Stomach (tissue), 4 donors: ENCODE measurements around the gene FARP2.

ENCODE experiments used
- EP300 ChIP-seq: sonication (generic); formaldehyde crosslinking; IDR thresholded peaks from one replicate; pipeline ENCODE4 v1.6.1; 2017; ENCODE audit warnings: antibody characterized with exemption
- TF ChIP-seq, protein P1 (sequence below), 7 experiments: fragments of 450-650 bp in 4 of 7; fragments of 200-600 bp in 3 of 7; sonication (generic) in 3 of 7; IDR thresholded peaks; one replicate each; pipeline ENCODE4 v1.5.1; 2016 to 2019; ENCODE audit warnings: antibody characterized with exemption in 7 of 7, control low read depth in 2 of 7, mild to moderate bottlenecking in 1 of 7

DNA sequence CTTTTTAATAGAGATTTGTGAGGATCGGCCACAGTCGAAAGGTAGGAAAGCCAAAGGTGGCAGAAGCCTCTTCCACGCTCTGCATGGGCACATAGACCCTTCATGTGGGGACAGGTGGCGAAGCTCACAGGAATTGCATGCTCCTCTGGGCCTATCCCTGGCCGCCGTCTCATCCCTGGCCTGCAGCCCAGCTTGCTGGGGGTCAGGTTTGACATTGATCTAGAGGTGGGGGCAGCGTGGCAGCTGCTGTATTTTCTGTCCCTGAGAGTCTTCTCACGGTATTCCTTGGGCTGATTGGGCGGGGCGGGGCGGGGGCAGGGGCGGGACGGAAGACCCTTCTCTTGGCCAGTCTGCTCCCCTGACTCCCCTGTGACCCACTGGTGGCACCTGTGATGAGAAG lies 103.4 kb downstream of the FARP2 start:
- no peak for TF ChIP-seq EP300
- TF ChIP-seq, protein P1, sequence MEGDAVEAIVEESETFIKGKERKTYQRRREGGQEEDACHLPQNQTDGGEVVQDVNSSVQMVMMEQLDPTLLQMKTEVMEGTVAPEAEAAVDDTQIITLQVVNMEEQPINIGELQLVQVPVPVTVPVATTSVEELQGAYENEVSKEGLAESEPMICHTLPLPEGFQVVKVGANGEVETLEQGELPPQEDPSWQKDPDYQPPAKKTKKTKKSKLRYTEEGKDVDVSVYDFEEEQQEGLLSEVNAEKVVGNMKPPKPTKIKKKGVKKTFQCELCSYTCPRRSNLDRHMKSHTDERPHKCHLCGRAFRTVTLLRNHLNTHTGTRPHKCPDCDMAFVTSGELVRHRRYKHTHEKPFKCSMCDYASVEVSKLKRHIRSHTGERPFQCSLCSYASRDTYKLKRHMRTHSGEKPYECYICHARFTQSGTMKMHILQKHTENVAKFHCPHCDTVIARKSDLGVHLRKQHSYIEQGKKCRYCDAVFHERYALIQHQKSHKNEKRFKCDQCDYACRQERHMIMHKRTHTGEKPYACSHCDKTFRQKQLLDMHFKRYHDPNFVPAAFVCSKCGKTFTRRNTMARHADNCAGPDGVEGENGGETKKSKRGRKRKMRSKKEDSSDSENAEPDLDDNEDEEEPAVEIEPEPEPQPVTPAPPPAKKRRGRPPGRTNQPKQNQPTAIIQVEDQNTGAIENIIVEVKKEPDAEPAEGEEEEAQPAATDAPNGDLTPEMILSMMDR (IDR thresholded peaks at IDR 0.05), result no peak
